K562 treated with DMSO at 1 percent for 24 hours (cell line): ENCODE data around the gene JPH3. TPM values are rescaled to one million over a fixed set of nuclear protein-coding genes. Genes with fewer than 3 reads are reported as not detected.

Experiments used
- total RNA-seq: library from RNA; unstranded; fragments of 300-600 nt; gene quantifications from 2 replicates; pipeline ENCODE4 v1.2.3, GENCODE V29; 2022; ENCODE audit warnings: low read depth; ENCODE audit not compliant: insufficient read depth

JPH3 gene
- total RNA-seq = 0.07 TPM in 1 of 2 replicates, not detected in the other

GRCh38 chr16:87602001-87602775 is at the start of gene JPH3:
TSS of gene JPH3 (plus strand) at chr16:87602508. CDS start at chr16:87603147, 639 bp downstream.

Other genes with a start within 250 kb of the JPH3 start
- gene FBXO31, start 218.7 kb upstream of the JPH3 start, total RNA-seq = 22.0 and 29.9 TPM in 2 replicates
- 64.2 and 67.0 TPM in 2 replicates for gene MAP1LC3B, start 210.2 kb upstream of the JPH3 start, total RNA-seq
- gene ZCCHC14, start 109.5 kb upstream of the JPH3 start, total RNA-seq = 19.5 and 21.3 TPM in 2 replicates
- 32.3 and 33.5 TPM in 2 replicates for gene KLHDC4, start 163.5 kb downstream of the JPH3 start, total RNA-seq